ENCODE data around the gene CST9. TPM values are rescaled to one million over a fixed set of nuclear protein-coding genes. Genes with fewer than 3 reads are reported as not detected.
A peak's percentile ranks its signal among the peaks of the same experiment; 100 is the strongest.

The CST9 gene
- total and polyA plus RNA-seq, 2 of the 13 experiments (the other 11 are each of a cell fraction or from before 2014, with no cell fraction given): 0.07 TPM; not detected in 1

GRCh38 chr20:23586735-23587525 is 18.8 kb downstream of the CST9 start (continued):
- TF ChIP-seq CC2D1A (CRISPR knock-in tag; IDR thresholded peaks at IDR 0.05) (no peak), ZNF44 (CRISPR knock-in tag; IDR thresholded peaks at IDR 0.05) (0 out of 2 replicates have a peak, but pooled peaks have one; percentile 39), PRDM10 (CRISPR knock-in tag; IDR thresholded peaks at IDR 0.05; ENCODE audit: low read depth) (no peak), NR2F1 (CRISPR knock-in tag; IDR thresholded peaks at IDR 0.05) (peak; percentile 31 to 35; a peak in 2 of 4 replicates), RXRA (CRISPR knock-in tag; IDR thresholded peaks at IDR 0.05) (peak; percentile 28), RNF219 (CRISPR knock-in tag; IDR thresholded peaks at IDR 0.05) (no peak), MAF1 (CRISPR knock-in tag; IDR thresholded peaks at IDR 0.05; ENCODE audit: borderline replicate concordance) (no peak), RAD51 (IDR thresholded peaks at IDR 0.05; ENCODE audit: borderline replicate concordance) (no peak), ZBTB4 (CRISPR knock-in tag; IDR thresholded peaks at IDR 0.05; ENCODE audit: borderline replicate concordance) (no peak), NBN (conservative IDR thresholded peaks at IDR 0.05) (no peak), EEA1 (CRISPR knock-in tag; IDR thresholded peaks at IDR 0.05; ENCODE audit: borderline replicate concordance) (peak; percentile 50; the same call in 1 of the 2 replicates), FOXK1 (CRISPR knock-in tag; IDR thresholded peaks at IDR 0.05; ENCODE audit: borderline replicate concordance, low read depth) (peak; percentile 52; the same call in 1 of the 2 replicates), ZNF737 (CRISPR knock-in tag; IDR thresholded peaks at IDR 0.05; ENCODE audit: borderline replicate concordance) (no peak)

All from HepG2 (cell line).